Measurements from ENCODE around the gene ARL5A. TPM values are rescaled to one million over a fixed set of nuclear protein-coding genes. Genes with fewer than 3 reads are reported as not detected.
A peak's percentile ranks its signal among the peaks of the same experiment; 100 is the strongest.

Gene ARL5A
- total RNA-seq, 1 donor from 2014 or later = 63.2 TPM

DNA sequence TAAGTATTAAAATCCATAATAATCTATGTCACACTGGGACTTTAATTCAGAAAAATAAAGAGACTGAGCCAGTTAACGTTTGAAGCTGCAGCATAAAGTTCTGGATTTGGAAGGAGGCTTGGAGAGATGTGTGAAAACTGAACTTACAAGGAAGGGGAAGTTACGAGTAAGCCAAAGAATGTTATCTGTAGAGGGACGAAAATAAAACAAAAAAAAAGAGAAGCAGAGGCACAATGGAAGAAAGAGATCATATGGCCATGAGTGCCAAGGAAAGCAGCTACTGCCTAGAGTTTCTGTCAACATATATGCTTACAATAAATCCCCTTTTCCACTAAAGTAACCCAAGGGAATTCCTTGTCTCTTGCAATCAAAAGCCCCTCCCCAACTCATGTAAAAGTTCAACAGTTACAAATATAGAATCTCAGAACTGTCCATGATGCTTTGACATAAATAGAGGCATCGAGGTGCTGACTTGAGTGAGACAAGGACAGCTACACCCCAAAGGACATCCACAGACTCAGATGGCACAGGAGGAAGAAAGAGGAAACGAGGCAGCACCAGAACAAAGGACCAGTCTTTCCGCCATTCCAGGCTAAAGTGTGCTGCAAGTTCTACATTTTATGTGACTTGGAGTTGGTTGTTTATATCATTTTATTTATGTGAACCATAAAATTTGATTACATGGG, 16.1 kb upstream of the ARL5A start:
- no peak overlapping the region for H3K4me3 Mint-ChIP-seq
- H3K27me3 Mint-ChIP-seq (ENCODE audit: low read depth) = no peaks in the 10 kb centered on the region
- TF ChIP-seq, protein P1, sequence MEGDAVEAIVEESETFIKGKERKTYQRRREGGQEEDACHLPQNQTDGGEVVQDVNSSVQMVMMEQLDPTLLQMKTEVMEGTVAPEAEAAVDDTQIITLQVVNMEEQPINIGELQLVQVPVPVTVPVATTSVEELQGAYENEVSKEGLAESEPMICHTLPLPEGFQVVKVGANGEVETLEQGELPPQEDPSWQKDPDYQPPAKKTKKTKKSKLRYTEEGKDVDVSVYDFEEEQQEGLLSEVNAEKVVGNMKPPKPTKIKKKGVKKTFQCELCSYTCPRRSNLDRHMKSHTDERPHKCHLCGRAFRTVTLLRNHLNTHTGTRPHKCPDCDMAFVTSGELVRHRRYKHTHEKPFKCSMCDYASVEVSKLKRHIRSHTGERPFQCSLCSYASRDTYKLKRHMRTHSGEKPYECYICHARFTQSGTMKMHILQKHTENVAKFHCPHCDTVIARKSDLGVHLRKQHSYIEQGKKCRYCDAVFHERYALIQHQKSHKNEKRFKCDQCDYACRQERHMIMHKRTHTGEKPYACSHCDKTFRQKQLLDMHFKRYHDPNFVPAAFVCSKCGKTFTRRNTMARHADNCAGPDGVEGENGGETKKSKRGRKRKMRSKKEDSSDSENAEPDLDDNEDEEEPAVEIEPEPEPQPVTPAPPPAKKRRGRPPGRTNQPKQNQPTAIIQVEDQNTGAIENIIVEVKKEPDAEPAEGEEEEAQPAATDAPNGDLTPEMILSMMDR (conservative IDR thresholded peaks at IDR 0.05) = no peak
- no peak for DNase-seq (ENCODE audit: low read depth, low spot score)
- H3K4me1 Mint-ChIP-seq = peaks cover 31% of the 10 kb centered on the region
- H3K27ac Mint-ChIP-seq (ENCODE audit: unreplicated experiment) = no peak overlapping the region
- no peaks in the 10 kb centered on the region for H3K9me3 Mint-ChIP-seq
- H3K36me3 Mint-ChIP-seq (ENCODE audit: low read depth) = no peaks in the 10 kb centered on the region

- Mint-ChIP-seq H3K4me1 (peaks cover 31% of the 10 kb centered on the region), H3K9me3 (no peaks in the 10 kb centered on the region), H3K4me3 (no peak overlapping the region), H3K36me3 (ENCODE audit: low read depth) (no peaks in the 10 kb centered on the region), H3K27me3 (ENCODE audit: low read depth) (no peaks in the 10 kb centered on the region), H3K27ac (ENCODE audit: unreplicated experiment) (peak overlapping the region; percentile 87)
- TF ChIP-seq, protein P1 (conservative IDR thresholded peaks at IDR 0.05) = no peak
- no peak for DNase-seq (ENCODE audit: low read depth, low spot score)
These were observed 15.5 kb upstream of the ARL5A start for GRCh38 chr2:151843691-151844061.

DNA sequence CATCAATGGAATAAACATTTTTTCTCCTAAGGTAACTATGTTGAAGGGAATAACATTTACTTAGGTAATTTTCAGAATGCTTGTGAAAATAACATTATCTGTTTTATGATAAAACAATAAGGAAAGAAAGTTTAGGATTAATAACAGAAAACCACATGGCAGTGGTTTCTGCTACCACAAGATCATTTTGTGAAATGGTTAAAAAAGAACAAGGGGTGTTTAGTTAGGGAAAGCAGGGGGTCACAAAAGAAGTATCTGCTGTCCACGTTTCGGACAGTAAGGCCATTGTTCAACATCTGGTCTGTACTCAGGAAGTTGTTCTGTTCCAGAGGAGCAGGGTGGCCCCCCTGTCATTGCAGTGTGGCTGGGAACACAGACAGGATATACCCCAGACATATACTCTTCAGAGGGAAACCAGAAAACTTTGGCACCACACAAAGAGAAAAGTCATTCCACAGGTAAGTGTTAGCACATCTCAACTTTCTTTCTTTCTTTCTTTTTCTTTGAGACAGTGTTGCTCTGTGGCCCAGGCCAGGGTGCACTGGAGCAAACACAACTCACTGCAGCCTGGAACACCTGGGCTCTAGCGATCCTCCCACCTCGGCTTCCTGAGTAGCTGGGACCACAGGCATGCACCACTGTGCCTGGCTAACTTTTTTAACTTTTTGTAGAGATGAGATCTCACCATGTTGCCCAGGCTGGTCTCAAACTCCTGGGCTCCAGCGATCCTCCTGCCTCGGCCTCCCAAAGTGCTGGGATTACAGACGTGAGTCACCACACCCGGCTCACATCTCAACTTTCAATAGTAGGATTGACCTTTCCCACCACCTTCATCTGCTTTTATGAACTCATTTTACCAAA, 14.8 kb upstream of the ARL5A start:
- DNase-seq (ENCODE audit: low read depth, low spot score) = no peak
- TF ChIP-seq, protein P1 (conservative IDR thresholded peaks at IDR 0.05) = no peak
- Mint-ChIP-seq H3K36me3 (ENCODE audit: low read depth) (no peaks in the 10 kb centered on the region), H3K27me3 (ENCODE audit: low read depth) (no peaks in the 10 kb centered on the region), H3K9me3 (no peaks in the 10 kb centered on the region), H3K27ac (ENCODE audit: unreplicated experiment) (peak overlapping the region; percentile 87), H3K4me3 (no peak overlapping the region), H3K4me1 (peaks cover 31% of the 10 kb centered on the region)

- Mint-ChIP-seq H3K4me1 (peaks cover 31% of the 10 kb centered on the region), H3K27ac (ENCODE audit: unreplicated experiment) (no peak overlapping the region), H3K27me3 (ENCODE audit: low read depth) (no peaks in the 10 kb centered on the region)
These were observed 12.8 kb upstream of the ARL5A start for GRCh38 chr2:151841047-151841424.

GRCh38 chr2:151840216-151841046, 12.2 kb upstream of the ARL5A start:
- Mint-ChIP-seq H3K4me1 (peaks cover 27% of the 10 kb centered on the region), H3K27me3 (ENCODE audit: low read depth) (no peaks in the 10 kb centered on the region), H3K36me3 (ENCODE audit: low read depth) (no peaks in the 10 kb centered on the region), H3K27ac (ENCODE audit: unreplicated experiment) (no peak overlapping the region), H3K9me3 (no peaks in the 10 kb centered on the region), H3K4me3 (no peak overlapping the region)
- TF ChIP-seq, protein P1 (conservative IDR thresholded peaks at IDR 0.05) = no peak
- DNase-seq (ENCODE audit: low read depth, low spot score) = no peak

More at GRCh38 chr2:151841047-151841424, 12.8 kb upstream of the ARL5A start:
- no peak overlapping the region for H3K4me3 Mint-ChIP-seq
- DNase-seq (ENCODE audit: low read depth, low spot score) = no peak
- TF ChIP-seq, protein P1 (conservative IDR thresholded peaks at IDR 0.05) = no peak
- H3K9me3 Mint-ChIP-seq = no peaks in the 10 kb centered on the region
- H3K36me3 Mint-ChIP-seq (ENCODE audit: low read depth) = no peaks in the 10 kb centered on the region
